ENCODE data around the gene TWIST1.

DNA sequence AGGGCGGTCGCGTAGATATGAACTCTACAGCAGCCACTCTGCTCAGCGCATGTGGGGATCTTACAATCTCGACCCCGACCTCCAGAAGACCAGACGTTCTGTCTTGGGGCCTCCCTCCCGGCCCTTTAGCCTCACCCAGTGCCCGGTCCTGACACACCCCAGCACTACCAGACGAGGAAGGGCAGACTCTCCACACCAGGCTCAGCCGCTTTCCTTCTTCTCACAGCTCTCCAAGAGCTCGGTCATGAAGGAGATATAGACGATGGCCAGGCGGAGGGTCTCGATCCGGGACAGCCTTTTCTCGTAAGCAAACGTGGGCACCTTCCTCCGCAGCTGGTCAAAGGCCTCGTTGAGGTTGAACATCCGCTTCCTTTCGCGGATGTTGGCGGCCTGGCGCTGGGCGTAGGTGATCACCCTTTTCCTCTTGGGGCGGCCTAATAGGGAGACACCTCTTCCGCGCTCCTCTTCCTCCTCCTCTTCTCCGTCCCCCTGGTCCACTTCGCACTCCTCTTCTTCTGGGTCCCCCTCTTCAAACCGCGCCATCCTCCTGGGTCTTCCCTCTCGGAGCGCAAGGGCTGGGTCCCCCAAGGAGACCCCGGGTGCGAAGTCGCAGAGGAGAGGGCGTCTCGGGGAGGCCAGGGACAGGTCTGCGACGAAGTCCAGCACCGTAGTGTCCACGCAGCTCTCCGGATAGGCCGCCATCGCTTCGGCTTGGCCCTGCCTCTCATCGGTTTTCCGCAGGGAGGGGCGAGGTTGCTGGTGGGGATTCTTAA lies 27.4 kb upstream of the TWIST1 start, which contains the start of gene FERD3L:
- TF ChIP-seq, protein P1, sequence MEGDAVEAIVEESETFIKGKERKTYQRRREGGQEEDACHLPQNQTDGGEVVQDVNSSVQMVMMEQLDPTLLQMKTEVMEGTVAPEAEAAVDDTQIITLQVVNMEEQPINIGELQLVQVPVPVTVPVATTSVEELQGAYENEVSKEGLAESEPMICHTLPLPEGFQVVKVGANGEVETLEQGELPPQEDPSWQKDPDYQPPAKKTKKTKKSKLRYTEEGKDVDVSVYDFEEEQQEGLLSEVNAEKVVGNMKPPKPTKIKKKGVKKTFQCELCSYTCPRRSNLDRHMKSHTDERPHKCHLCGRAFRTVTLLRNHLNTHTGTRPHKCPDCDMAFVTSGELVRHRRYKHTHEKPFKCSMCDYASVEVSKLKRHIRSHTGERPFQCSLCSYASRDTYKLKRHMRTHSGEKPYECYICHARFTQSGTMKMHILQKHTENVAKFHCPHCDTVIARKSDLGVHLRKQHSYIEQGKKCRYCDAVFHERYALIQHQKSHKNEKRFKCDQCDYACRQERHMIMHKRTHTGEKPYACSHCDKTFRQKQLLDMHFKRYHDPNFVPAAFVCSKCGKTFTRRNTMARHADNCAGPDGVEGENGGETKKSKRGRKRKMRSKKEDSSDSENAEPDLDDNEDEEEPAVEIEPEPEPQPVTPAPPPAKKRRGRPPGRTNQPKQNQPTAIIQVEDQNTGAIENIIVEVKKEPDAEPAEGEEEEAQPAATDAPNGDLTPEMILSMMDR (IDR thresholded peaks at IDR 0.05; ENCODE audit: low read length), result no peak
- TF ChIP-seq EZH2 (IDR thresholded peaks at IDR 0.05; ENCODE audit: borderline replicate concordance, low read length), result no peak

All from OCI-LY1 (cell line).